GM13977 (cell line): ENCODE data around the gene LRMDA.

Experiments used
- DNase-seq: peaks from one replicate; pipeline ENCODE4 v3.0.0; 2012; ENCODE audit warnings: low spot score
- in situ Hi-C: fragments of 300-500 bp; cut with MboI; formaldehyde crosslinking; loops from one replicate; pipeline ENCODE4 v1.12.0; 2022; ENCODE audit warnings: low sequenced_read_pairs, low pct_unique_long_range_greater_than_20kb, mixed read lengths, inconsistent platforms; ENCODE audit not compliant: unreplicated experiment
- TF ChIP-seq, protein P1 (sequence below): IDR thresholded peaks from 2 replicates; pipeline ENCODE4 v1.5.1; 2012; ENCODE audit warnings: mild to moderate bottlenecking, control low read depth; ENCODE audit not compliant: insufficient read depth; ENCODE audit errors: extremely low read depth, missing control alignments

LRMDA gene

DNA sequence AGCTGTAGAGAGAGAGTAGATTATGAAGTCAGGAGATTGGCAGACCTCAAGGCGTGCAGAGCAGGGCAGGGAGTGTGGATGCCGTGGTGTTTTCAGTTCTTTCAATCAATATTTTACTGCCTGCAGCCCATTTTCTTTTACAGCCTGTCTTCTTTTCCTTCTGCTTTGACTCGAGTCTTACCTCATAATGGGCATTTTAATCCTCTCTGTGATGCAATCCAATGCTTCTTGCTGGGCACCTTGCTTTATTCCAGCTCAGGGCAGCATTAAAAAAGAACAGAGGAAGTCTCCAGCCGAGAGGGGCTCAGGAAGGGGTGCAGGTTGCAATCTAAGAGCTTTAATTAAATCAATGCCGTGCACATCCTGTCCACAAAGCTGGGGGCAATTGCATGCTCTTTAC lies 839.0 kb downstream of the LRMDA start:
- in situ Hi-C loops, result no loop called here
- no peak for DNase-seq
- TF ChIP-seq, protein P1, sequence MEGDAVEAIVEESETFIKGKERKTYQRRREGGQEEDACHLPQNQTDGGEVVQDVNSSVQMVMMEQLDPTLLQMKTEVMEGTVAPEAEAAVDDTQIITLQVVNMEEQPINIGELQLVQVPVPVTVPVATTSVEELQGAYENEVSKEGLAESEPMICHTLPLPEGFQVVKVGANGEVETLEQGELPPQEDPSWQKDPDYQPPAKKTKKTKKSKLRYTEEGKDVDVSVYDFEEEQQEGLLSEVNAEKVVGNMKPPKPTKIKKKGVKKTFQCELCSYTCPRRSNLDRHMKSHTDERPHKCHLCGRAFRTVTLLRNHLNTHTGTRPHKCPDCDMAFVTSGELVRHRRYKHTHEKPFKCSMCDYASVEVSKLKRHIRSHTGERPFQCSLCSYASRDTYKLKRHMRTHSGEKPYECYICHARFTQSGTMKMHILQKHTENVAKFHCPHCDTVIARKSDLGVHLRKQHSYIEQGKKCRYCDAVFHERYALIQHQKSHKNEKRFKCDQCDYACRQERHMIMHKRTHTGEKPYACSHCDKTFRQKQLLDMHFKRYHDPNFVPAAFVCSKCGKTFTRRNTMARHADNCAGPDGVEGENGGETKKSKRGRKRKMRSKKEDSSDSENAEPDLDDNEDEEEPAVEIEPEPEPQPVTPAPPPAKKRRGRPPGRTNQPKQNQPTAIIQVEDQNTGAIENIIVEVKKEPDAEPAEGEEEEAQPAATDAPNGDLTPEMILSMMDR, result no peak

DNA sequence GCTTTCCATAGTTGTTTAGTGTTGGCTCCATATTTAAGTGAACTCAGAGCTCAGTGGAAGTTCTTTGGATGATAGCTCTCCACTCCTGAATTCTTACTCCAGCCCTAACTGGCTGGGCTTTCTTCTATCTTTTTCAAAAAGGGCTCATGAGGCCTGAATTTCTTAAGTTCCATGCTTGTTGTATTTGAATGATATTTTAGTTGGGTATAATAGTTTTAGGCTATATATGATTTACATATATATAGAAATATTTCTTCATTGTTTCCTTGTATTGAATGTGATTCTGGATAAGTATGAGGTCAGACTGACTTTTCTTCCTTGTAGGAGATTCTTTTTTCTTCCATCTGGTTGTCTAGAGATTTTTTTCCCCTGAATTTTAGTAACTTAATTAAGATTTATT lies 843.5 kb downstream of the LRMDA start:
- TF ChIP-seq, protein P1, result no peak
- in situ Hi-C loops, result no loop called here
- no peak for DNase-seq

GRCh38 chr10:76278811-76279460 lies 847.5 kb downstream of the LRMDA start:
- TF ChIP-seq, protein P1, result no peak

DNA sequence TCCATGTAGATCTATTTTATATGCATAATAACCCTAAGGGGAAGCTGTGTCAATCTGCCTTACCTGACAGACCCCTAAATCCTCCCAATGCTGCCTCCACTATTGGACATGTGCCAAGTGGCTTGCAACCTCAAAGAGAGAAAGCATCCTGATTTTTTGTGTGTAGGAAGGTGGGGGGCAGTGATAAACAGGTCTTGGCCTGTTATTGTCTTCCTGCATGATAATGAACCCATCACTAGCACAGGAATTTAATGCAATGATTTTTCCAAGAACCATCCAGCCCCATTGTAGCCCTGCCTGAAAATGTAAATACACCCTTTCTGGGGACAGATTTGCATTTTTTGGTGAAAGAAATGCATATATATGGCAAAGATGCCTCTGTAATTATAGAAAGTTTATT lies 850.2 kb downstream of the LRMDA start:
- DNase-seq, result no peak
- in situ Hi-C loops, result no loop called here

More at GRCh38 chr10:76278811-76279460, 847.5 kb downstream of the LRMDA start:
- in situ Hi-C loops, result no loop called here
- DNase-seq, result no peak

GRCh38 chr10:76282061-76283025 lies 850.9 kb downstream of the LRMDA start:
- no peak for DNase-seq
- TF ChIP-seq, protein P1, result no peak
- in situ Hi-C loops, result no loop called here

More for the DNA sequence above, 850.2 kb downstream of the LRMDA start:
- TF ChIP-seq, protein P1, result no peak

- in situ Hi-C loops, result no loop called here
- DNase-seq, result no peak
- TF ChIP-seq, protein P1, result no peak
Observed at GRCh38 chr10:76284351-76284750, 852.9 kb downstream of the LRMDA start.
